Measurements from ENCODE around the gene LRRC74B.

Gene LRRC74B

DNA sequence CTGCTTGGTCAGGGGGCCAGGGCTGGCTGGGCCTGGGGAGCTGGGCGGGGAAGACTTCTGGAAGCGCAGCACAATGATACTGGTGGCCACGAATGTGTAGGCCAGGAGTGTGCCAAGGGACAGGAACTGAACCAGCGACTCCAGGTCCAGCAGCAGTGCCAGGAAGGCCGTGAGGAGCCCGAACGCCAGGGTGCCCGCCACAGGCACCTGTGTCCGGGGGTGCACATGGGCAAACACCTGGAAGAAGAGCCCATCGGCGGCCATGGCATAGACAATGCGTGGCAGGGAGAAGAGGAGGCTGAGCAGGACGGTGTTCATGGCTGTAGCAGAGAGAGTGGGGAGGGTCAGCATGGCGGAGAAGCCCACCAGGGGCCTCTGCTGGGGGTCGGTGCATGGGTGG lies 15.7 kb upstream of the LRRC74B start:
- no peak for TF ChIP-seq CTCF (IDR thresholded peaks at IDR 0.05)
- peaks cover 14% of the 10 kb centered on the region for H3K9me3 Mint-ChIP-seq
- H3K36me3 Mint-ChIP-seq (ENCODE audit: low read depth) = no peaks in the 10 kb centered on the region
- H3K27me3 Mint-ChIP-seq (ENCODE audit: low read depth, poor library complexity) = peaks cover 57% of the 10 kb centered on the region
- peaks cover 37% of the 10 kb centered on the region for H3K4me1 Mint-ChIP-seq
- H3K27ac Mint-ChIP-seq = no peak overlapping the region
- peak overlapping the region; percentile 11 for H3K4me3 Mint-ChIP-seq
- DNase-seq = no peak

DNA sequence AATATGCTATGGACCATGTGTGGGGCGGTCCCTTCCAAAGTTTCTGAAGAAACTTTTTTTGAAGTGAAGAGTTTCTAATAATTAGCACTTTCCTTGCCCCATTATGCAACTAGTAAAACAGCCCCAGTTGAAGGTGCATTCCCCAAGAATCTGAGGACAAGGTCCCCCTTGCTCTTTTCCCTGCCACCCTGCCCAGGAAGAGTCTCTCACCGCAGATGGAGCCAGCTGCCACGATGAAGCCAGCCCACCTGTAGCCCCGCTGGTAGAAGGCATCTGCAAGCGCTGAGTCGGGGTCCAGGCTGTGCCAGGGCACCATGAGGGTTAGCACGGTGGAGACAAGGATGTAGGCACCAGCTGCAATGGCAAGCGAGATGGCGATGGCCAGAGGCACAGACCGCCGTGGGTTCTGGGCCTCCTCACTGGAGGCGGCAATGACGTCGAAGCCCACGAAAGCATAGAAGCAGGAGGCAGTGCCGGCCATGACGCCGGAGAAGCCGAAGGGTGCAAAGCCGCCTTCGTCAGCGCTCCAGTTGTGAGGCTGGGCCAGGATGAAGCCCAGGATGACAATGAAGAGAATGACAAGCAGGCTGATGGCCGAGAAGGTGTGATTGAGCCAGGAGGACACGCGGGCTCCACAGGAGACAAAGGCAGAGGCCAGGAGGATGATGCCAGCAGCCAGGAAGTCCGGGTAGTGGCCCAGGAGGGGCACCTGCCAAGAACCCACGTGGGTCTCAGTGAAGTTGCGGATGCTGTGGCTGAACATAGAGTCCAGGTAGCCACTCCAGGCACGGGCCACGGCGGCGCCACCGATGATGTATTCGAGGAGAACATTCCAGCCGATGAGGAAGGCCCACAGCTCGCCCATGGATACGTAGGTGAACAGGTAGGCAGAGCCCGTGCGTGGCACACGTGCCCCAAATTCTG lies 14.9 kb upstream of the LRRC74B start:
- H3K4me3 Mint-ChIP-seq = peak overlapping the region; percentile 58
- peaks cover 66% of the 10 kb centered on the region for H3K27me3 Mint-ChIP-seq (ENCODE audit: low read depth, poor library complexity)
- no peak for TF ChIP-seq CTCF (IDR thresholded peaks at IDR 0.05)
- H3K36me3 Mint-ChIP-seq (ENCODE audit: low read depth) = no peaks in the 10 kb centered on the region
- H3K4me1 Mint-ChIP-seq = peaks cover 32% of the 10 kb centered on the region
- H3K27ac Mint-ChIP-seq = no peak overlapping the region
- H3K9me3 Mint-ChIP-seq = peaks cover 14% of the 10 kb centered on the region
- DNase-seq = no peak

- Mint-ChIP-seq H3K36me3 (ENCODE audit: low read depth) (no peaks in the 10 kb centered on the region), H3K4me1 (peaks cover 32% of the 10 kb centered on the region), H3K27ac (no peak overlapping the region), H3K27me3 (ENCODE audit: low read depth, poor library complexity) (peaks cover 67% of the 10 kb centered on the region), H3K9me3 (peaks cover 14% of the 10 kb centered on the region), H3K4me3 (no peak overlapping the region)
- TF ChIP-seq CTCF (IDR thresholded peaks at IDR 0.05) = no peak
- DNase-seq = no peak
Observed at GRCh38 chr22:21031545-21032036, 14.2 kb upstream of the LRRC74B start.

- no peak within 1 kb of the TSS for H3K27ac Mint-ChIP-seq
- DNase-seq = peak; percentile 63
- peaks cover 14% of the 10 kb centered on the region for H3K9me3 Mint-ChIP-seq
- peak within 1 kb of the TSS; percentile 74 for H3K4me3 Mint-ChIP-seq
- no peaks in the 10 kb centered on the region for H3K36me3 Mint-ChIP-seq (ENCODE audit: low read depth)
- peaks cover 32% of the 10 kb centered on the region for H3K4me1 Mint-ChIP-seq
- H3K27me3 Mint-ChIP-seq (ENCODE audit: low read depth, poor library complexity) = peaks cover 68% of the 10 kb centered on the region
- no peak for TF ChIP-seq CTCF (IDR thresholded peaks at IDR 0.05)
Observed at GRCh38 chr22:21032037-21032867, 13.5 kb upstream of the LRRC74B start, which contains the start of gene SLC7A4. SLC7A4 (minus strand) TSS chr22:21032561; CDS start chr22:21031812, 749 bp downstream.

DNA sequence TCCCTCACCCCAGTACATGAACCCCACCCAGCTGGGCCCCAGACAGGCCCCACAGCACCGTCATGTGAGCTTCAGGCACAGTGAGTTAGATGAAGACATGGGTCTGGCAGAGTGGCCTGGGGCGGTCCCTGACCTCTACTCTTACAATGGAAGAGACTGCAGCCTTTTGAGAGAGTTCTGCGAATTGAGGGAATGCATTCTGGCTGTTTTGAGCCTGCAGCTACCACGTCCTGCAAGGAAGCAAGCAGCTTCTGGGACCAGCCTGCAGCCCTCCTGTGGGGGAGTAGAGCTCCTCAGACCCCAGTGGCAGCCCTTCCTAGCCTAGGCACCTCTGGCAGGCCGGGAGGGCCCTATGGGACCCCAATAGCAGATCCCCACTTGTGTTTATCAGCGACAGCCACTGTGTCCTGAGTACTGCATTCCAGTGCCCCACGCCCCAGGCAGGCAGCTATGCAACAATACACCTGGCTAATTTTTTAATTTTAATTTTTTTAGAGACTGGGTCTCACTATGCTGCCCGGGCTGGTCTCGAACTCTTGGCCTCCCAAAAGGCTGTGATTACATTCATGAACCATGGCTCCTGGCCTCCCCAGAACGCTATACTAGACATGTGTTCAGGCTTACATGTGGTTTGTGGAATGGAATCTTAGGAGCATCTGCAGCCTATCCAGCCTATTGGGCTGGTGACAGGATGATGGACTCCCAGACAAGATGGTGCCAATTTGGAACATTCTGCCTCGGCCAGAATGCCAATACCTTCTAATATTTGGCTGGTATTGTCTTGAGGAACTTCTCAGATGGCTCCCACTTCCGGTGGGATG lies 12.7 kb upstream of the LRRC74B start:
- no peak for TF ChIP-seq CTCF (IDR thresholded peaks at IDR 0.05)
- Mint-ChIP-seq H3K36me3 (ENCODE audit: low read depth) (no peaks in the 10 kb centered on the region), H3K4me3 (peak overlapping the region; percentile 74), H3K27me3 (ENCODE audit: low read depth, poor library complexity) (peaks cover 71% of the 10 kb centered on the region), H3K27ac (no peak overlapping the region), H3K4me1 (peaks cover 32% of the 10 kb centered on the region), H3K9me3 (peaks cover 14% of the 10 kb centered on the region)
- no peak for DNase-seq

Measured in nephron progenitor cell (in vitro differentiated cells).